Activated CD4-positive, alpha-beta T cell treated with anti-CD3 and anti-CD28 coated beads for 1 hour (primary cell): ENCODE data around the gene KLF12.

Source experiments
- DNase-seq: peaks from one replicate; pipeline ENCODE4 v3.0.0-alpha.2; 2020

KLF12 gene

DNA sequence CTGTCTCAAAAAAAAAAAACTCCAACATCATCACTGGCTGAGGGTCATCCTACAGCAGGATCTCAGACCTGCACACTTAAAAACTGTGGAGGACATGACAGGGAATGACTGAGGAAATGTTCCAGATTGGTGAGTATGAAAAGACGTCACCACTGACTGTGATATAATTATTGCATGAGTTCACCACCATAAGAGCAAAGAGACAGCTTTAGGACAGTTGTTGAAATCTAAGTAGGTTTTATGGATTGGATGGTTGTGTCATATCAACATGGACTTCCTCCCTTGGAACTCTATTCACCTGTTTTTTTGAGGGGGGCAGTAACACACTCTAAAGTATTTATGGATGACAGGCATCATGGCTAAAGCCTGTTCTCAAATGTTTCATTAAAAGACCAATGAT is 31.5 kb downstream of the KLF12 start:
- no peak for DNase-seq

DNA sequence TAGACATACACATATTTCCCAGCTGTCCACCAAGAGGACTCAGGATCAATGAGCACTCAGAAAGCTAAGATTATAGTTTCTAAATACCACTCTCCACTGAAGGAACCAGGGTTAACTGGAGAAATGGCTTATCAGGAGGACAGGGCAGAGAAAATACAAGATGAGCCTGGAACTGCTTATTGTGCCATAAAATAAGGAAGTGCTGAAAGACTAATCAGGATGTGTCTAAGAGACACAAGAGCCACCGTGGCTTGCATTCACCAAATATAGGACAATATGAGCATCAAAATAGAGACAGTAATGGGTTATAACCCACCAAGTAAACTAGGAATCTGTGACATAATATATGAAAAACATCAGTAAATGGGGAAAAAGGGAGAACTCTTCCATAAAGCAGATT is 32.8 kb downstream of the KLF12 start:
- no peak for DNase-seq

GRCh38 chr13:74098077-74098476 is 36.1 kb downstream of the KLF12 start:
- no peak for DNase-seq

- DNase-seq: no peak
Observed at GRCh38 chr13:74097116-74097515, 37.1 kb downstream of the KLF12 start.

DNA sequence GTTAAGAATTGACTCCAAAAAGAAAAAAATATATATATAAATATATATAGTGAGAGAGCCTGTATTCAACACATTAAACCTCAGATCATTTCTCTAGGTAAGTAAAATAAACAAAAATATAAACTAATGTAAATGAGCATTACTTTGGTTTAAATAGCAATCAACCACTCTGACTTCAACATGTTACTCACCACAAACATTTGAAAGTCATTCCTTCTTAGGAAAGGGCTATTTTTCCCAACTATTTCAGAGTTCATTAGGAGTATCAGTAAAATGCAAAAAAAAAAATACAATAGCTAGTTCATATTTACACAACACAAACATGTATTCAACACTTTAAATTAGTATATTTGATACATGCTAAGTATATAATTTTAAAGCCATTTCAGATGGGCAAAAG is 40.5 kb downstream of the KLF12 start:
- no peak for DNase-seq

GRCh38 chr13:74092711-74093110 is 41.5 kb downstream of the KLF12 start:
- no peak for DNase-seq

- DNase-seq: no peak
Observed at GRCh38 chr13:74090869-74091605, 43.2 kb downstream of the KLF12 start.

DNA sequence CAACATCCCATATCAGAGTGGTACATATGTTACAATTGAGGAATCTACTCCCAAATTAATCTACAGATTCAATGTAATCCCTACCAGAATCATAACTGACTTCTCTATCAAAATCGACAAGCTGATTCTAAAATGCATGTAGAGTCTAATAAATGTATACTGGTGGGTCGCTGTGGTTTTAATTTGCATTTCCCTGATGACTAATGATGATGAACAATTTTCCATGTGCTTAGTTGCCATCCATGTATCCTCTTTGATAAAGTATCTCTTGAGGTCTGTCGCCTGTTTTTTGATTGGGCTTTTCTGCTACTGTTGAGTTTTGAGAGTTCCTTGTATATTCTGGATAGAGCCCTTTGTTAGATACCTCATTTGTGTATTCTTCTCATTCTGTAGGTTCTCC is 43.8 kb downstream of the KLF12 start:
- no peak for DNase-seq

GRCh38 chr13:74087357-74087756 is 46.8 kb downstream of the KLF12 start:
- DNase-seq: no peak
